Measurements from ENCODE around the gene CORO2B.

DNA sequence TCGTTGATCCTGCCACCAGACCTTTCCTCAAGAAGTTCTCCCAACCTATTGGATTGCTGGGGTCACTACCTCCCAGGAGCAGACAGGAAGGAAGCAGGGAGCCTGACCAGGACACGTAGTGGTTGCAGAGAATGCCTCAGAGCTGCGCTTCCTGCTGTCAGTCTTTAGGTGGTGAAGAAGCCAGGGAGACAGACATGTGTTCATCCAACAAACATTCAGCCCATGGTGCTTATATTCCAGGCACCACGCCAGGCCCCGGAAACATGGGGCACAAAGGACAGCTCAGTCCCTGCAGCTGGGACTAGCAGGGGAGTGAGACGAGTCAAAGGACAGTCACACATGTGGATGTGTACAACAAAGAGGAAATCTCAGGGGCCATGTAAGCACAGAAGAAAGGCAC is 26.0 kb upstream of the CORO2B start:
- TF ChIP-seq, protein P1, sequence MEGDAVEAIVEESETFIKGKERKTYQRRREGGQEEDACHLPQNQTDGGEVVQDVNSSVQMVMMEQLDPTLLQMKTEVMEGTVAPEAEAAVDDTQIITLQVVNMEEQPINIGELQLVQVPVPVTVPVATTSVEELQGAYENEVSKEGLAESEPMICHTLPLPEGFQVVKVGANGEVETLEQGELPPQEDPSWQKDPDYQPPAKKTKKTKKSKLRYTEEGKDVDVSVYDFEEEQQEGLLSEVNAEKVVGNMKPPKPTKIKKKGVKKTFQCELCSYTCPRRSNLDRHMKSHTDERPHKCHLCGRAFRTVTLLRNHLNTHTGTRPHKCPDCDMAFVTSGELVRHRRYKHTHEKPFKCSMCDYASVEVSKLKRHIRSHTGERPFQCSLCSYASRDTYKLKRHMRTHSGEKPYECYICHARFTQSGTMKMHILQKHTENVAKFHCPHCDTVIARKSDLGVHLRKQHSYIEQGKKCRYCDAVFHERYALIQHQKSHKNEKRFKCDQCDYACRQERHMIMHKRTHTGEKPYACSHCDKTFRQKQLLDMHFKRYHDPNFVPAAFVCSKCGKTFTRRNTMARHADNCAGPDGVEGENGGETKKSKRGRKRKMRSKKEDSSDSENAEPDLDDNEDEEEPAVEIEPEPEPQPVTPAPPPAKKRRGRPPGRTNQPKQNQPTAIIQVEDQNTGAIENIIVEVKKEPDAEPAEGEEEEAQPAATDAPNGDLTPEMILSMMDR (IDR thresholded peaks at IDR 0.05 in 8 of 11, conservative IDR thresholded peaks at IDR 0.05 in 3 of 11) = no peak
- no peak for TF ChIP-seq POLR2A (IDR thresholded peaks at IDR 0.05)
